Retinal pigment epithelial cell (primary cell): Measurements from ENCODE around the gene ANKRD13B.

Source experiments
- DNase-seq: peaks from one replicate; pipeline ENCODE4 v3.0.0-alpha.2; 2010; ENCODE audit warnings: low read depth
- H3K4me3 ChIP-seq: 2 replicates; pipeline ENCODE4 v1.5.1; 2011; ENCODE audit warnings: mild to moderate bottlenecking, low read length, control low read depth, moderate library complexity
- CTCF ChIP-seq: conservative IDR thresholded peaks from 2 replicates; pipeline ENCODE4 v1.5.1; 2011; ENCODE audit warnings: low read depth, low read length, control low read depth, inconsistent platforms

ANKRD13B gene

GRCh38 chr17:29569245-29569950, 23.5 kb upstream of the ANKRD13B start:
- no peak for DNase-seq
- no peak for TF ChIP-seq CTCF
- H3K4me3 ChIP-seq: peak overlapping the region; percentile 65

- no peak overlapping the region for H3K4me3 ChIP-seq
- TF ChIP-seq CTCF: no peak
- no peak for DNase-seq
Measured at GRCh38 chr17:29570521-29570920, 22.4 kb upstream of the ANKRD13B start.

DNA sequence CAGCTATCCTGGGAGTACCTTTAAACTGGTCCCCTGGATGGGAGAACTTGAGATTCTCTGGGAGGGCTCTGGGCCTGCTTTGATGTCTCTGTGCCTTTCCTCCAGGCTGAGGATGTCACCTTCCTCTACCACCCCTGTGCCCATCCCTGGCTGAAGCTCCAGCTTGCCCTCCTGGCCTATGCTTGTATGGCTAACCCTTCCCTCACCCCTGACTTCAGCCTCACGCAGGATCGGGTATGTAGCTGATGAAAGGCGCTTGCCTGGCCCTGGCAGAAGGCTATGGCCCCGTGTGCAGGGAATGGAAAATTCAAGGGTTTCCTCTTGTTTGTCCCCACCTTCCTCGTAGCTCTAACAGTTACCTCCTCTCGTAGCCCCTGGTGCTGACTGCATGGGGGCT, 21.4 kb upstream of the ANKRD13B start:
- TF ChIP-seq CTCF: no peak
- H3K4me3 ChIP-seq: no peak overlapping the region
- no peak for DNase-seq

DNA sequence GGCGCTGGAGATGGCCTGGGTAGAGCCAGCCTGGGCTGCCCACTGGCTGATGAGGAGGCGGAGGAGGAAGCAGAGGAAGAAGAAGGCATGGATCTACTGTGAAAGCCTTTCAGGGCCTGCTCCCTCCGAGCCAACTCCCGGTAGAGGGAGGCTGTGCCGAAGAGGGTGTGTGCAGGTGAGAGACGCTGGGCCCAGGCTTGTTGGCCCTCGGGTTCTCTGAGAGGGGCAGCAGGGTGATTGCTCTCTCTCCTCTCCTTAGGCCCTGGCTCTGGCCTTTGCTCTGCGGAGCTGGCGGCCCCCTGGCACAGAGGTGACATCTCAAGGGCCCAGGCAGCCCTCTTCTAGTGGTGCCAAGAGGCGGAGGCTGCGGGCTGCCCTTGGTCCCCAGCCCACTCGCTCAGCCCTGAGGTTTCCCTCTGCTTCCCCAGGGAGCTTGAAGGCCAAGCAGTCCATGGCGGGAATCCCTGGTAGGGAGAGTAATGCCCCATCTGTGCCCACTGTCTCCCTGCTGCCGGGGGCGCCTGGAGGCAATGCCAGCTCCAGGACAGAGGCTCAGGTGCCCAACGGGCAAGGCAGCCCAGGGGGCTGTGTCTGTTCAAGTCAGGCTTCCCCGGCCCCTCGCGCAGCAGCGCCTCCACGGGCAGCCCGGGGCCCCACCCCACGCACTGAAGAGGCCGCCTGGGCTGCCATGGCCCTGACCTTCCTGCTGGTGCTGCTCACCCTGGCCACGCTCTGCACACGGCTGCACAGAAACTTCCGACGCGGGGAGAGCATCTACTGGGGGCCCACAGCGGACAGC, 20.9 kb upstream of the ANKRD13B start:
- H3K4me3 ChIP-seq: no peak overlapping the region
- no peak for TF ChIP-seq CTCF
- no peak for DNase-seq

DNA sequence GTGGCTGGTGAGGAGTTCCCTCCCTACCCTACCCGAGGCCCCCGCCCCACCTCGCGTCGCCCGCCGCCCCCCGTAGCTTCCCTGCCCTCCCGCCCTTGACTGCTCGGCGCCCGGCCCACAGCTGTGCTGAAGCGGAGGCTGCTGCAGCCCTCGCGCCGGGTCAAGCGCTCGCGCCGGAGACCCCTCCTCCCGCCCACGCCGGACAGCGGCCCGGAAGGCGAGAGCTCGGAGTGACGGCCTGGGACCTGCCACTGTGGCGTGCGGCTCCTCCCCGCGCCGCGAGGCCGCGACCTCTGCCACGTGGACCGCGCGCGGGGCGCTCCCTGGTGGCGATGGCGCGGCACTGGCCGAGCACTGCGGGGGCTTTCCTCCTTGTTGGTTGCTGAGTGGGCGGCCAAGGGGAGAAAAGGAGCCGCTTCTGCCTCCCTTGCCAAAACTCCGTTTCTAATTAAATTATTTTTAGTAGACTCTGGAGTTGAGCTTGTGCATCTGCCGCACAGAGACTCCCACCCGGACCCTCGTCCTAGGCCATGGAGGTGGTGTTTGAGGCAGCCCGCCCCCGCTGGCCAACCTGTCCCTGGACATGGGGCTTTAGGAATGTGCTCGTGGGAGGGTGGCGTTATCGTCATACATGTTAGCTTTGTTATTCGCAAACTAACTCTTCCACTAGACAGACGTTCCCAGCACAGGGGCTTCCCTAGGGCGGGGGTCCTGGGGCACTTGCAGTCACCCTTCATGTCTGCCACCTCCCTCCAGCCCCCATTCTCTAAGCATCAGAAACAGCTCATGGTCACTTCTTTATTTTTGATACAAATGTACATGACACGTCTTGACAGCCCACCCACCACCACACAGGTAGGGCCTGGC, 20.0 kb upstream of the ANKRD13B start:
- TF ChIP-seq CTCF: peak; percentile 60
- no peak for DNase-seq
- no peak overlapping the region for H3K4me3 ChIP-seq

DNA sequence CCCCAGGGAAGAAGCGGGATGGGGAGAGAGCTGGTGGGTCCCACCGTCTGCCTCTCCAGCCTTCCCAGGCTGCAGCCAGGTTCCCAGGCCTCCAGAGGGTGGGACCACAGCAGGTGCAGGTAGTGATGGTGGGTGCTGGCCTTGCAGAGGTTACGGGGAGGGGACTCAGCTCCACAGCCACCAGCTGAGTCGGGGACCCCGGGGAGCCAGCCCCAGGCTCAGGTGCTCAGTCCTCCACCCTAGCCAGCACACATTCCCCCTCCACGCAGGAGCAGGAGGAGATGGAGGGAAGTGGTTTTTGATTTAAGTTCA, 19.4 kb upstream of the ANKRD13B start:
- no peak for DNase-seq
- TF ChIP-seq CTCF: no peak

More for the DNA sequence above, 19.4 kb upstream of the ANKRD13B start:
- H3K4me3 ChIP-seq: no peak overlapping the region
